Neural cell (in vitro differentiated cells): ENCODE data around the gene ACSL6. TPM values are rescaled to one million over a fixed set of nuclear protein-coding genes. Genes with fewer than 3 reads are reported as not detected.

ENCODE experiments used
- H2AFZ ChIP-seq: fragments of 200-600, 300-800 bp; sonication (generic), shearing (Covaris generic); 2 replicates; pipeline ENCODE4 v1.6.0; 2014; ENCODE audit warnings: low read depth, mild to moderate bottlenecking, antibody characterized with exemption, low read length, moderate library complexity
- H3F3A ChIP-seq: fragments of 200-600 bp; shearing (Covaris generic); 2 replicates; pipeline ENCODE4 v1.6.1; 2016; ENCODE audit warnings: mild to moderate bottlenecking, moderate library complexity, mixed read lengths, antibody characterized with exemption, low read length; ENCODE audit not compliant: insufficient read depth, poor library complexity, severe bottlenecking
- H3K27ac ChIP-seq: fragments of 200-600, 300-800 bp; sonication (generic), shearing (Covaris generic); 2 replicates; pipeline ENCODE4 v1.5.1; 2014; ENCODE audit warnings: mild to moderate bottlenecking, low read length, moderate library complexity
- H3K27me3 ChIP-seq: fragments of 300-800, 200-600 bp; sonication (generic), shearing (Covaris generic); 2 replicates; pipeline ENCODE4 v1.6.0; 2014; ENCODE audit warnings: mild to moderate bottlenecking, low read depth, low read length, moderate library complexity; ENCODE audit not compliant: insufficient read depth
- H3K36me3 ChIP-seq: fragments of 300-800, 200-600 bp; sonication (generic), shearing (Covaris generic); 2 replicates; pipeline ENCODE4 v1.5.1; 2014; ENCODE audit warnings: mild to moderate bottlenecking, antibody characterized with exemption, low read length, moderate library complexity; ENCODE audit not compliant: insufficient read depth
- H3K4me2 ChIP-seq: fragments of 300-800, 200-600 bp; sonication (generic), shearing (Covaris generic); 2 replicates; pipeline ENCODE4 v1.6.0; 2014; ENCODE audit warnings: mild to moderate bottlenecking, low read length
- H3K4me3 ChIP-seq: fragments of 300-800, 200-600 bp; sonication (generic), shearing (Covaris generic); 2 replicates; pipeline ENCODE4 v1.5.1; 2014; ENCODE audit warnings: mild to moderate bottlenecking, low read length, moderate library complexity
- H3K79me2 ChIP-seq: fragments of 200-600 bp; shearing (Covaris generic); replicated peaks from 2 replicates; pipeline ENCODE4 v1.6.0; 2014; ENCODE audit warnings: mild to moderate bottlenecking, low read length, moderate library complexity; ENCODE audit not compliant: insufficient read depth
- H3K9ac ChIP-seq: fragments of 300-800, 200-600 bp; sonication (generic), shearing (Covaris generic); 2 replicates; pipeline ENCODE4 v1.6.1; 2016; ENCODE audit warnings: mild to moderate bottlenecking, low read length, mixed read lengths
- H3K9me2 ChIP-seq: fragments of 200-600 bp; shearing (Covaris generic); 2 replicates; pipeline ENCODE4 v1.6.1; 2016; ENCODE audit warnings: mild to moderate bottlenecking, low read length, mixed read lengths; ENCODE audit not compliant: insufficient read depth
- H3K9me3 ChIP-seq: fragments of 200-600, 300-800 bp; sonication (generic), shearing (Covaris generic); 2 replicates; pipeline ENCODE4 v1.6.1; 2016; ENCODE audit warnings: mild to moderate bottlenecking, mixed run types, low read length, moderate library complexity, mixed read lengths
- H4K20me1 ChIP-seq: fragments of 200-600 bp; shearing (Covaris generic); 2 replicates; pipeline ENCODE4 v1.6.1; 2016; ENCODE audit warnings: mild to moderate bottlenecking, mixed run types; ENCODE audit not compliant: insufficient read depth
- CTCF ChIP-seq: fragments of 450-650 bp; IDR thresholded peaks from 2 replicates; pipeline ENCODE4 v1.5.1; 2014; ENCODE audit warnings: antibody characterized with exemption, mild to moderate bottlenecking, moderate library complexity; ENCODE audit not compliant: poor library complexity, severe bottlenecking
- EP300 ChIP-seq: fragments of 450-650 bp; conservative IDR thresholded peaks from 2 replicates; pipeline ENCODE4 v1.6.1; 2014; ENCODE audit warnings: antibody characterized with exemption, mild to moderate bottlenecking, moderate library complexity; ENCODE audit not compliant: poor library complexity, severe bottlenecking
- EZH2 ChIP-seq: fragments of 200-600, 300-800 bp; shearing (Covaris generic), sonication (generic); IDR thresholded peaks from 2 replicates; pipeline ENCODE4 v1.6.1; 2014; ENCODE audit warnings: antibody characterized with exemption, low read length, borderline replicate concordance, mild to moderate bottlenecking; ENCODE audit not compliant: insufficient read depth, poor library complexity, severe bottlenecking
- MXI1 ChIP-seq: fragments of 450-650 bp; conservative IDR thresholded peaks from 2 replicates; pipeline ENCODE4 v1.6.1; 2014; ENCODE audit warnings: antibody characterized with exemption, mild to moderate bottlenecking; ENCODE audit not compliant: poor library complexity, severe bottlenecking
- POLR2AphosphoS5 ChIP-seq: IDR thresholded peaks from 2 replicates; pipeline ENCODE4 v1.6.1; 2012
- REST ChIP-seq: IDR thresholded peaks from 2 replicates; pipeline ENCODE4 v1.6.1; 2012; ENCODE audit warnings: borderline replicate concordance
- SMC3 ChIP-seq: fragments of 450-650 bp; conservative IDR thresholded peaks from 2 replicates; pipeline ENCODE4 v1.6.1; 2014; ENCODE audit warnings: antibody characterized with exemption, mild to moderate bottlenecking, moderate library complexity; ENCODE audit not compliant: poor library complexity
- polyA plus RNA-seq: library from polyadenylated mRNA; depleted of rRNA; stranded (reverse); fragments of >200 nt; gene quantifications from 2 replicates; pipeline ENCODE4 v1.2.3, GENCODE V29; 2014

The ACSL6 gene
- polyA plus RNA-seq, 1 donor from 2014 or later = 30.5 TPM

- Histone ChIP-seq H3K4me3 (no peak overlapping the region), H3F3A (no peaks in the 10 kb centered on the region), H3K4me2 (no peak overlapping the region), H3K27me3 (no peaks in the 10 kb centered on the region), H3K36me3 (no peaks in the 10 kb centered on the region), H4K20me1 (no peaks in the 10 kb centered on the region), H2AFZ (no peak overlapping the region), H3K9me2 (no peaks in the 10 kb centered on the region), H3K79me2 (no peaks in the 10 kb centered on the region), H3K27ac (no peak overlapping the region), H3K9ac (no peak overlapping the region), H3K9me3 (no peaks in the 10 kb centered on the region)
- TF ChIP-seq EZH2 = no peak
- no peak for TF ChIP-seq EP300
- no peak for TF ChIP-seq MXI1
- TF ChIP-seq CTCF = no peak
- TF ChIP-seq REST = no peak
- TF ChIP-seq SMC3 = no peak
Measured at GRCh38 chr5:132021654-132022053, 10.2 kb upstream of the ACSL6 start.

- no peaks in the 10 kb centered on the region for H4K20me1 ChIP-seq
- TF ChIP-seq MXI1 = no peak
- TF ChIP-seq POLR2AphosphoS5 = no peak
- no peak for TF ChIP-seq EP300
- no peak for TF ChIP-seq CTCF
- no peaks in the 10 kb centered on the region for H3K79me2 ChIP-seq
- no peak overlapping the region for H3K4me2 ChIP-seq
- no peak overlapping the region for H3K27ac ChIP-seq
- H2AFZ ChIP-seq = no peak overlapping the region
- no peaks in the 10 kb centered on the region for H3K9me3 ChIP-seq
- no peak overlapping the region for H3K4me3 ChIP-seq
- H3K9ac ChIP-seq = no peak overlapping the region
- no peaks in the 10 kb centered on the region for H3F3A ChIP-seq
- H3K9me2 ChIP-seq = no peaks in the 10 kb centered on the region
- no peaks in the 10 kb centered on the region for H3K27me3 ChIP-seq
- H3K36me3 ChIP-seq = no peaks in the 10 kb centered on the region
Measured at GRCh38 chr5:132020568-132021339, 9.3 kb upstream of the ACSL6 start.
